Renal pelvis (tissue), 4 donors: Measurements from ENCODE around the gene ATP10A. TPM values are rescaled to one million over a fixed set of nuclear protein-coding genes. Genes with fewer than 3 reads are reported as not detected.
"Not testable (repeated sequence)": the region's sequence is repeated elsewhere in the genome, so short reads cannot be mapped to it uniquely, and the experiment has no call there.

ENCODE experiments used
- DNase-seq: peaks from one replicate; pipeline ENCODE4 v3.0.0-alpha.2; 2013
- polyA plus RNA-seq, 3 donors: library from polyadenylated mRNA; unstranded; fragments of 120-200 nt; gene quantifications; one replicate each; pipeline ENCODE4 v1.2.1, GENCODE V29; 2013; ENCODE audit not compliant: insufficient read length in 3 of 3

The ATP10A gene
- polyA plus RNA-seq, 3 donors = 3.1 to 4.6 (median 3.4) TPM

DNA sequence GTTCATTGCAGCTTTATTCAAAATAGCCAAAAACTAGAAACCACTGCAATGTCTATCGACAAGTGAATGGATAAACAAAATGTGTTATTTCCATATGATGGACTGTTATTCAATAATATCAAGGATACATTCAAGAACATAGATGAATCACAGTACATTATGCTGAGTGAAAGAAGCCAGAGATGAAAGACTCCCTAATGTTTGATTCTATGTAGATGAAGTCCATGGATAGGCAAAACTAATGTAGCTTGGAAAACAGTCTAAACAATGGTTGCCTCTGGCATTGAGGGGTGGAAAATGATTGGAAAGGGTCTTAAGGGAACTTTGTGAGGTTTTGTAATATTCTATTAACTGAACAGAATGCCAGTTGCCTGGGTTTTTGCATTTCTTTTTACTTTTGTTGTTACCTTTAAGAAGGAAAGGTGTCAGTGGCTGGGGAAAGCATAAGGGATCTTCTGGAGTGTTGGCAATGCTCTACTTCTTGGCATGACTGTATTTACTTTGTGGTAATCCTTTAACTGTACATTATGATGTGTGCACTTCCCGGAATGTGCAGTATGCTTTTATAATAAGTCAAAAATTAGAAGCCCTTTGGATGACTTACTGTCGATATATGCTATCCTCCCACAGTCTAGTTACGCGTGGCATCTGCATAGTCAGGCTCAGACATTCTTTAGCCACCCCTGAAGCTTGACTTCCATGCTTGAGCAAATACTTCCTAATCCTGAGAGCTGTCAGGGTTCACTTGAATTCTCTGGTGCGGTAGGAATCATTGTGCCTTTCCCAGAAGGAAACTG lies 20.5 kb upstream of the ATP10A start:
- no peak for DNase-seq

DNA sequence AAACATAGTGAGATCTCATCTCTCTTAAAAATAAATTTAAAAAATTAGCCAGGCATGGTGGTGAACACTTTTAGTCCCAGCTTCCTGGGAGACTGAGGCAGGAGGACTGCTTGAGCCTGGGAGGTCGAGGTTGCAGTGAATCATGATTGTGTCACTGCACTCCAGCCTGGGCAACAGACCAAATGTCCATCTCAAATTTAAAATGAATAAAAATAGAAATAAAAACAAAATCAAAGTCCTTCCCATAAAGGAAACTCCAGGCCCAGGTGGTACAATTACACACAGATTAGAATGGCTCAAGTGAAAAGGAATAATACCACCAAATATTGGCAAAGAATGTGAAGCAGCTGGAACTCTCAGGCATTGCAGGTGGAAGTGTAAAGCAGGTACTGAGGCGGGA lies 19.3 kb upstream of the ATP10A start:
- DNase-seq = no peak

GRCh38 chr15:25880877-25881276 lies 17.8 kb upstream of the ATP10A start:
- DNase-seq = not testable (repeated sequence)

GRCh38 chr15:25880411-25880810 lies 17.3 kb upstream of the ATP10A start:
- no peak for DNase-seq

DNA sequence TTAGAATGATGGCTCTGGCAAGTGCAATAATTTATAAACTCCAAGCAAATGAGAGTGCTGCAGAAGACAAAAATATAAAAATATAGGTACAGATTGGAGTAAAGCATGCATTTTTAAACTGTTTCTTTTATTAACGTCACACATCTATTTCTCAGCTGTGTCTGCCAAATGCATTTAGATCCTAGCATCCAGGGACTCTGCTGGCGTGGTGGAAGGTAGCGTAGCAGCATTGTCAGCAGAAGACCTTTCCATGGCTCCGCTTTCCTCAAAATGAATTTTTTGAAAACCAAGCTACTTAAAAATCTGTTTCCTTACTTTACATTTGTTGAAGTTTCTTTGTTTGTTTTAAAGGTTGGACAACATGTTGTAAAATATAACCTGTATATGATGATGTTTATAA lies 16.3 kb upstream of the ATP10A start:
- no peak for DNase-seq

GRCh38 chr15:25877681-25878080 lies 14.6 kb upstream of the ATP10A start:
- DNase-seq = no peak

DNA sequence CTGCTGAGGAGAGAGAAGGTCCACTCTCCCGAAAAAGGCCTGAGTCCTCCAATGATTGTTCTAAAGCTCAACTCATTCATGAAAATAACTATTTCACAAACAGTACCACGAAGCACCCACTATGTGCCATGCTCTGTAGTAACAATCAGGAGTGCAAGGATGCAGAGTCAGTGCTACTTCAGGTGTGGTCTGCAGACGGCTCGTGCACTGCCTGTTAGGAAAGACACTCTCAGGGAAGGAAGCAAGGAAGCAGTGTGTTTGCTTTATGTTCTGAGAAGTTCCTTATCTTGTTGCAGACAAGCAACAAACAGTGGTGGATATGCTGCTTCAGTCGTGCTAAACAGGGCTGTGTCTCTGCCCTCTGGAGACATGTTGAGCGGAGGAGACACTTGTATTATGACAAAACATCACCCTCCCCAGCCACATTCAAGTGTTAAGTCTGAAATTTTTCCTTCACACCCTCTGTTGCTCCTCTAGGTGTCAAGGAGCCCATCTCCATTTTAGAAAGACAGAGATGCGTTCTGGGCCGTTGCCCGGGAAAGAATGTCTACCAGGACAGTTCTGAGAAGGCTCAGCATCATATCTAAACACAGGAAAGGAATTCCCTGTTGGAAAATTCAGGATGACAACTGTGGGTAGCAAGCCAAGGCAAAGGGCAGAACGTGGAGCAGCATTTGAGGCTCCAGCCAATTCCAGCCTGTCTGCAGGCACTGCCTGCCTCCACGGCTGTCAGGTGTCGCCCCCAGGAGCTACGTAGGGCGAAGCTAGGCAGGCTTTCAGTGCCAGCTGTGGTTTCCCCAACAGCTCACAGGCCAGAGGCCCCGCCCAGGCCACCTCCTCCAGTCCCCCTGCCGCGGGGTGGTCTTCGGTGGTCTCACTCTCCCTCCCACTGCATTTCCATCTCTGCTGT lies 13.4 kb upstream of the ATP10A start:
- no peak for DNase-seq

GRCh38 chr15:25875566-25875965 lies 12.4 kb upstream of the ATP10A start:
- no peak for DNase-seq

DNA sequence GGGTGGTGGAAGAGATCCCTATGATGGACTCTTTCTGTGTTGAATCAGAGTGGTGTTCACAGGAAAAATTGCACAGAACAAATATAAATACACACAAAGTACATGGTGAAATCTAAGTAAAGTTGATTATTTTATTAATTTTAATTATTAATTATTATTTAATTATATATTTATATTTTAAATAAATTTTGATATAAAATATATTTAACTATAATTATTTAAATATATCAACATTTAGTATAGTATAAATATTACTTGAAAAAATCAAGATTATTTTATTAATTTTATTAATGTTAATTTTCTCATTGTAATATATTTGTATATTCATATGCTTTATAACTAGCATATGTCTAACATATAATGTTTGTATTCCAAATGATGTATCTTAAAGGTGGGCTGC lies 11.3 kb upstream of the ATP10A start:
- DNase-seq = no peak

DNA sequence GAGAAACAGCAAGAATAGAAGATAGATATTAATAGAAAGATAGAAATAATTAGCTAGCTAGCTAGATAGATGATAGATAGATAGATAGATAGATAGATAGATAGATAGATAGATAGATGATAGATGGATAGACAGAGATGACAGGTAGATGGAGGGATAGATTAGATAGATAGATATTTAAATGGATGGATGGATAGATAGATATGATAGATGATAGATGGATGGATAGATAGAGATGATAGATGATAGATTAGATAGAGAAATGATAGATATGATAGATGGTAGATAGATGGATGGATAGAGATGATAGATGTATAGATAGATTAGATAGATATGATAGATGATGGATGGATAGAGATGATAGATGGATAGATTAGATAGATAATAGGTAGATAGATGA lies 8.3 kb upstream of the ATP10A start:
- no peak for DNase-seq

DNA sequence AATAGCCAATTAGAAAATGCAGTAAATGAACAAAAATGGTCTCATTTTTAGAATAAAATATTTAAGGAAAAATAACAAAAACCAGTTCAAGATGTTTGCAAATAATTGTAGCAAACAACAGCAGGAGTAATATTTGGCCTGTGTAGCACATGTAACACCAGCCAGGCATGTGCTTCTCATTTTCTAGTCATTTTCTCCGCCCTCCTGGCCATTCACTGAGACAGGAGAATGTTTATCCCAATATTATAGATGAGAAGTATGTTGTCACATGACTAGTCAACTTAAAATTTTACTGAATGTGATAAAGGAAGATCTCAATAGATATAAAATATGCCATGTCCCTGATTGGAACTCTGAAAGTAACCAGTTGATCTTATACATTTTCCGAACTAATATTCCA lies 7.8 kb upstream of the ATP10A start:
- DNase-seq = no peak

GRCh38 chr15:25869701-25870100 lies 6.6 kb upstream of the ATP10A start:
- no peak for DNase-seq

GRCh38 chr15:25866874-25867273 lies 3.7 kb upstream of the ATP10A start:
- DNase-seq = no peak

GRCh38 chr15:25866251-25866650 lies 3.1 kb upstream of the ATP10A start:
- DNase-seq = no peak

DNA sequence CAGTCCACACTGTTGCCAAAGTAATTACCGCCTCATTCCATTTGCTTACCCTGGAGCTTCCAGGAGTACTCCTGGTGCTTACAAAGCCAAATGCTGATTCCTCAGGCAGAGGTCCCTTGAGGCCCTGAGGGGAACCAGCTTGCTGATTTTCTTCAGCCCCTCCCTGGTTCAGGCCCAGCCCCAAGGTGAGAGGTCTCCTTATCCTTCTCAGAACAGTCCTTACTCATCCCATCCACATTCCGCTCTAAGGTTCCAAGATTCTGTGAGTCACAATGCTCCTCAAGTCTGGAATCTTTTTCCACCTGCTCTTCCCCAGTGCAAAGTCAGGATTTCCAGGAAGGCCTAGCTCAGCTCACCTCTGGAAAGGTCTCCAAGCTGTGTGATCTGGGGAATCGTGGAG lies 1.8 kb upstream of the ATP10A start:
- DNase-seq = no peak

DNA sequence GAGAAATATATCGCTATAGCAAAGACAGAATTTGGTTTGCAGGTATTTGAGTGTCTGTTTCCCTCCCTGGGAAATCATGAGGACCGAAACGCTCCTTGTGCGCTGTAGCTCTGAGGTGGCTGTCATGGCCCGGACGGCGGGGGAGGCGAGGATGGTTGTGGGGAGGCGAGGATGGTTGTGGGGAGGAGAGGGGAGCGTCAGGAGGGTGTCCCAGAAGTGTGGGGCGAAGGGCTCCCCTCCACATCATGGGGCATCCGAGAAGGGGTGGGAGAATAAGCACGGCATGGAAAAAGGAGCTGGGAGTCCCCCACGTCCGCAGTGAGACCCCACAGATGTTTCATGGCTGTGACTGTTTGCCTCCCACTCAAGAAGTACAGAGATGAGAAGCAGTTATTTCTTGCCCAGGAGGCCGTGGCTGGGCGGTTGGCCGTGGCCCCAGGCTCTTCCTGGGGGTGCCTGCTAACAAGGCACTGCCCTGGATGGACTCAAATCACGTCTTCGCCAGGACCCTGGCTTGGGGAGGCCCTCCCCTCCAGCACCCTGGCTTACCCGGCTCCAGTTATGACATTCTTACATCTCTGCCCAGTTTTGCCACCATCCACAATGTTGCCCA lies 947 bp upstream of the ATP10A start:
- no peak for DNase-seq

- no peak for DNase-seq
These were observed 536 bp downstream of the ATP10A start for GRCh38 chr15:25862472-25863110.

DNA sequence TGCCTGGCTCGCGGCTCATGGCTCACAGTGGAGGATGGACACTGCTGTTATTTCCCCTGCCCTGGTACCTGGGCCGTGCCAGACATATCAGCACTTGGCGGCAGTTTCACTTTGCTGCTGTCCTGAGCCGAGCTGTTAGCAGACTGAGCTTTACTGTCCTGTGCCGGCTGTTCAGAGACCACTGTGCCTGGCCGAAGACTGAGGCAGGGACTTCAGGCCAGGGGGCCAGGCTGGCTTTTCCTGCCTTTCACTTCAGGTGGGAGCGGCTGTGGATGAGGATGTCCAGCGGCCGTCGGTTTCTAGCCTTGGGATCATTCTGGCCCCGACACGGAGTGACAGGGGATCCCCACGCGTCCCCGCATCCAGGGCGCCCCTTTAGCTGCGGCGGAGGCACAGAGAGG lies 1.1 kb downstream of the ATP10A start:
- DNase-seq = no peak

DNA sequence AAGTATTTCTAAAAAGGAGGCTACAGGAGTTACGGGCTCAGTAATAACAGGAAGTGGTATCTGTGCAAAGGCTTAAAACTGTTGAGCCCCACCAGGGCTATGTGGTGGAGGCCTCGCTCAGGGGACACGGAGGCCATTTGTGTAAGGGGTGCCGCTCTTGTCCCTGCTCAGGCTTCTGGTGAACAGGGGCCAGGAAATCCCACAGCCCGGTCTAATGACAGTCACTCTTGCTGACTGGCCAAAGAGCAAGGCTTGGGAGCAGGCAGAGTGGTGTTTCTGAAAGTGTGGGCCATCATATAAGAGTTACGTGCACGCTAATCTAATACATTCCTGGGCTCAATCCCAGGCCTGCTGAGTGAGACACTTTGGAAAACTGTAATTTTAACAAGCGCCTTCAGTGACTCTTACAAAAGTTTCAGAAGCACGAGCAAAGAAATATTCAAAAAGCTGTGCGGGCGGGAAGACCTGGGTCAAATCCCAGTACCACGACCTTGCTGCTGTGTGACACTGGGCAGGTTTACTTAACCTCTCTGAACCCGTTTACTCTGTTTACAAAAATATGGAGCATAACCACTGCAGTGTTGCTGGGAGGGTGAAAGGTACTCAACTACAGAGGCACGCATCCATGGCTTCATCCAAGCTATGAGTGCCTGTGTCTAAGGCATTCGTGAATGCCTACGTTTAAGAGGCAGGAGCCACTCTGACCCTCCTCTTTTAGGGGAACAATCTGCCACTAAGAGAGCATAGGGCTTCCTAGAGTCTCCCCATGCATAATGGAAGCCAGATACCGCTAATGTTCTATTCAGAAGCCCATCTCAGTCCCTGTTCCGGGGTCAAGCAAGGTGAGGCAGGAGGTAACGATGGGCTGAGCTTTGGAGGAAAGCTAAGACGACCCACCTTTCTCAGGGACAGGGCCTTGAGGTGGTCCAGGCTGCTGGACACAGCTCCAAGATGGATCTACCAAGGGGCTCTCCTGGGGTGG lies 2.0 kb downstream of the ATP10A start:
- DNase-seq = no peak

GRCh38 chr15:25859838-25860645 lies 3.1 kb downstream of the ATP10A start:
- DNase-seq = no peak
